HG02852 (cell line): ENCODE measurements around the gene GAB2.

Source experiments
- ATAC-seq: cut with Tn5 transposase; IDR thresholded peaks from one replicate; pipeline ENCODE4 v1.9.1; 2021; ENCODE audit warnings: mild to moderate bottlenecking, moderate library complexity; ENCODE audit not compliant: unreplicated experiment

Gene GAB2

DNA sequence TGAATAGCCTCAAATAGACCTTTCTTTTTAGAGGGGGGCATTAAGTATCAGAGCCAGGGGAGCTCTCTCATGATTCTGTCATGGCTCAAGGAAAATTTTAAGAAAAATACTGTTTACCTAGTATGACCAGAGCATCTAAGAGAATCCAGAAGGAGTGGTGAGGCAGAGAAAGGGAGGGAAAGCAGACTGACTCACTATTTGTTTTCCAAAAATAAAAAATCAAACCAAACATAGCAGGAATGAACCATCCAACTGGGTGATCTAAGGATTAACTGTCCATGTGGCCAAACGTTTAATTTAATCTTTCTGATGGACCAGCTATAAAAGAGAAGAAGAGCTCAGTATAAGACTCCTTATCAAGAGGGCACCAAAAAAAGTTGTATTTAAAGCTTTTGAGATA lies 70.8 kb downstream of the GAB2 start:
- no peak for ATAC-seq

DNA sequence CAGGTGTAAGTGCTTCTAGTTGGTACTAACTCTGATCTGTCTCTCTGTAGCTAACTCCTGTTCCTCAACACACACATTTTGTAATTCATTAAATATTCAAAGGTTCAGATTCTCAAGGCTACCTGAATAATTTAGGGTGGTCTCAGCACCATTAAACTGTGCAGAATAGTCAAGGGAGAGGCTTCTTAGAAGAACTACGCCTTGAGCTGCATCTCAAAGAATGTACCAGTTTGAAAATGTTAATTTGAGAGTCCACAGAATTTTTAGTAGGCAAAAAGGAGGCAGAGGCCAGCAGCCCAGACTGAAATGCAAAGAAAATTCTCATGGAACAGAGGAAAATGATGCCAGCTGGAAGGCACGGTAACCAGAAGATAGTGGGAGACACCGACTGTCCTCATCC lies 72.2 kb downstream of the GAB2 start:
- ATAC-seq: no peak

DNA sequence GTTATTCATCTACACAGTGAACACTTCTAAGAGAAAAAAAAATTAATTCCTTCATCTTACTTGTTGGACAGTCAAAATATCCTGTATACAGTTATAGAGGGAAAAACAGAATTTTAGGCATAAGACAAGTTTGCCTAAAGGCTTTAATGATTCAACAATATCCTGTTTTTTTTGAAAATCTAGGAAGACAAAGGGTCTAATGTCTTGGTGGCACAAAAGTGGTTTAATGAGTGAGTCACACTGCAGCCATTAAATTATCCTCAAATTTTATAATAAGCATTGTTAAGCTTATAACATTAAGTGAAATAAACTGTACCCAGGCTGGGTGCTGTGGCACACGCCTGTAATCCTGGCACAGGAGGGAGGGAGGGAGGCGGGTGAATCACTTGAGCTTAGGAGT lies 72.9 kb downstream of the GAB2 start:
- ATAC-seq: no peak

DNA sequence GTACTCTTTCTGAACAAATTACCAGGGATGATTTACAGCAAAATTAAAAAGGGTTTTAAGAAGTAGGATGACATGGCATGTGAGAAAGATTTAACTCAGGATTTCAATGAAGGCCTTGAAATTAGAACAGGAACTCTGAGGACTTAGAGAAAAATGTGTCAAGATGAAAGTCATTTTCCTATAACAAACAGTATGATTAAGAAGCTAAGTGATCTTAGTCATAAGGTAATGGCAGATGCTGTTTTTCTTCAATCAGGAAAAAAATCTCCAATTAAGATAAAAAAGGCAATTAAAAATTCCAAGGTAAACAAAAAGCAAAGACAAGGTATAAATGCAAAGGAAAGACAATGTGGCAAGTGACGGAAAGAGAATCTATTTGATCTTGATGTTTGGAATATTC lies 73.5 kb downstream of the GAB2 start:
- ATAC-seq: no peak

DNA sequence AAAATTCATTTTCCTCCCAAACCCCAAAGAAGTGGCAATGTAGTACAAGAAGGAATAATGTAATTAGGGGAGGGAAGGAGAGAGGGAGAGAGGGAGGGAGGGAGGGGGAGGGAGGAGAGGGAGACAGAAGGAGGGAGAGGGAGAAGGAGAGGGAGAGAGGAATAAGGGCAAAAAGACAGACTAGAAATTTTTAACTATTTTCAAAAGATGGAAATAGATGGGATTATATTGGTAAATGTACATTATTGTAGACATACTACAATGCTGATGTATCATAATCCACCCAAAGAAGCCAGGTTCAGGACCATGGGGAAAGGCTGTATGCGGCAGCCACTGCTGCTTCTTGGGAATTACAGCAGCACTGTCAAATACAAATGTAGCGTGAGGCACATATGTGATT lies 74.3 kb downstream of the GAB2 start:
- no peak for ATAC-seq

- no peak for ATAC-seq
Observed at GRCh38 chr11:78341841-78342240, 75.8 kb downstream of the GAB2 start.

DNA sequence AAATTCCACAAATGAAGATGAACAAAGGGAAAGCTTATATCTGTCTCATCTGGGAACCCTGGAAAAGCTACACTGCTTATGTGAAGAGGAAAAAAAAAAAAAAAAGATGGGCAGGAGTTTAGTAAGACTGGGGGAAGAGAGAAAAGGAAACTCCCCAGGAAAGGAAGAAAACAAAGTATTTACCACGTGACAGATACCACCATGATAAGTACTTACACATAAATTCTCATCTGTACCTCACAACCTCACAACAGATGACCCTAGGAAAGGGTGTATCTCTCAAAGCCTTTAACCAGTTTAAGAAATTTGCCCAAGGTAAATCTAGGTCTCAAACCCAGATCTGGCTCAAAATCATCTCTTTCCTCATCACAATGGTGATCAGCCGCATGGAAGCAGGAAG lies 77.1 kb downstream of the GAB2 start:
- no peak for ATAC-seq

GRCh38 chr11:78339945-78340344 lies 77.7 kb downstream of the GAB2 start:
- no peak for ATAC-seq

DNA sequence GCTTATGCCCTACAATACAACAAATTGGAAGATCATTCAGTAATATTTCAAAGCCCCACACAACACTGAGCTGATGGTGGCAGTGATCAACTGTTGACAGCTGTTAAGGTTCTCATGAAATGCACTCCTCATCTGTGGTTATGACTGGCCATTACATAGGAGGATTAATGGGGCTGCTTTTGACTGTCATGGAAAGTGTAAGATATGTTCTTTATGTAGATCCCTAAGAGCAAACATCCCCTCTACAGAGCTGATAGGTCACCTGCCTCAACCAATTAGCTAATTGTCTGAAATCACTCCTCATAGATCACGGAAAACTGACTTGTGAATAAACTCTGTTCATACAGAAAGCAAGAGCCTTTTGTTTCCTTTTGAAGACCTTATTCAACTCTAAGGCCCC lies 78.1 kb downstream of the GAB2 start:
- ATAC-seq: no peak

DNA sequence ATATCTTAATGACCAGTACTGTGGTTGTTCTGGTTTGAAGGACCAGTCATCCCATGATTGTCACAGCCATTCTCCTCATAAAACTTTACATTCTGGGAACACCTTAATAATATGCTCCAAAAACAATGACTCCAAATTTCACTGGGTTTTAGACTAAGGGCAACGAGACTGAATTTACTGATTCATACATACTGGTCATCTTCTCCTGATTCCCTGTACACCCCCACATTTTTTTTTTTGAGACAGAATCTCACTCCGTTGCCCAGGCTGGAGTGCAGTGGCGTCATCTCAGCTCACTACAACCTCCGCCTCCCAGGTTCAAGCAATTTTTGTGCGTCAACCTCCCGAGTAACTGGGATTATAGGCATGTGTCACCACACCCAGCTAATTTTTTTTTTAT lies 78.9 kb downstream of the GAB2 start:
- ATAC-seq: no peak

- ATAC-seq: no peak
Observed at GRCh38 chr11:78338138-78338537, 79.5 kb downstream of the GAB2 start.

- no peak for ATAC-seq
Observed at GRCh38 chr11:78337554-78337924, 80.1 kb downstream of the GAB2 start.

DNA sequence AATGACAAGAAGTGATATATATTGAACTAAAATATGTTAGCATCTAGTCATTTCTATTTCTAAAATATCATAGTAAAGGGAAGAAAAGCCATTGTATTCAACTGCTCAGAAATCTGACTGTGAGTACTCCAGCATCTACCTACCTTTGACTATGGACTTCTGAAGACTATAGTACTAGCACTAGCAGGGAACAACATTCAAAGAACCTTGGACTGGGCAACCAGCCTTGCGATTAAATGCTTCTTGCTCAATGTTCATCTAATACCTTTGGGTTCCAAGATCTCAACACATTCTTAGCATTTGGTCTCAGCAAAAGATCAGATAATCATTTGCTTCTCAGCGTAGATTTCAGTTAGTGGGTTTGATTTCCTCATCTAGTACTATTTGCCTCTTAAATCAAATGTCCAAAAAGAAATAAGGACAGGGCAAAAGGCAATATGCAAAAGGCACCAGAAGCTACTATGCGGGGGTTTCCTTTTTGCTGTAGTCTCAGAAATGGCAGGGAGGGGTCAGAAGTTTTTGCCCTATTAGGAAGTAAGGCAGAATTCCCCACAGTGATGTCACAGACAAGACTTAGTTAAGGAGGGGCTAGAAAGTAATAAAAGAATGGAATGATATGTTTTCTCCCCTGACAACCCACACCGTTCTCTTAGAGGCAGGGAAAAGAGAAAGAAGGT lies 80.6 kb downstream of the GAB2 start:
- no peak for ATAC-seq

- ATAC-seq: no peak
Observed at GRCh38 chr11:78334109-78334508, 83.5 kb downstream of the GAB2 start.

- ATAC-seq: no peak
Observed at GRCh38 chr11:78332872-78333271, 84.7 kb downstream of the GAB2 start.

- ATAC-seq: no peak
Observed at GRCh38 chr11:78332174-78332866, 85.3 kb downstream of the GAB2 start.

GRCh38 chr11:78331711-78332110 lies 85.9 kb downstream of the GAB2 start:
- no peak for ATAC-seq

DNA sequence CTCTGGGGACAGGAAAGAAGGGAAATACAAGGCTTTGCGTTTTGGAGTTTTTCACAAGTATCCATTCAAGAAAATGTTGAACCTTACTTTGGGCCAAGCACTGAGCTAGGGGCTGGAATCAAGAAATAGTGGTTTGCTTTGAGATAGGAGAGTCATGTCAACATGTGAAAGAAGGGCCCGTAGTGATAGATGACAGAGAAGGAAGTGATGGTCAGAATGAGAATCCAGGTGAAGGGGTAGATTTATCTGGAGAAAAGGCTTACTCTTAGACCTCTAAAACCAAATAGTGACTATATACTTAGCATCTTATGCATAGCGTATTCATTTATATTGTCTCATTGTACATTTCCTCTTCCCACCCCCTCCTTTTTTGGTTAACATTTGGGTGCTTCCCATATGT lies 87.3 kb downstream of the GAB2 start:
- no peak for ATAC-seq

GRCh38 chr11:78327945-78328344 lies 89.7 kb downstream of the GAB2 start:
- ATAC-seq: no peak

DNA sequence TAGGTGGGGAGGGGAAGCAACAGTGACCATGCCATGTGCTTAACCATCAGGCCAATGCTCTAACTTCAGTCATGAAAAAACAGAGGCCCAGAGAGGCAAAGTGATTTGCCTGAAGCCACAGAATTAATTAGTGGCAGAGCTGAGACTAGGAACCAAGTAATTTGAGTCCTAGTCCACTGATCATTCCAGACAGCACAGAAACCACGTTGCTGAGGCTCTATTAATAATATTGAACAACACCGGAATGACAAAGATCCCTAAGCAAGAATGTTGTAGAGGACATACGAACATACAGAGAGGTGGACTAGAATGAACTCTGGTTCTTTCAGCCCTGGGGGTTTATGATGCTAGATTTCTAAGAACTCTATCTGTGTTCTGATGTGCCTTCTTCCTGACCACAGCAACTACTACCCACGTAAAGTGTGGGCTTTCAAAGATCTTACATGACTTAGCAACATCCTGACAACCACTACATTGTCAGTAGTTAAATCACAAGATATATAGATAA lies 92.3 kb downstream of the GAB2 start:
- ATAC-seq: peak; percentile 51

DNA sequence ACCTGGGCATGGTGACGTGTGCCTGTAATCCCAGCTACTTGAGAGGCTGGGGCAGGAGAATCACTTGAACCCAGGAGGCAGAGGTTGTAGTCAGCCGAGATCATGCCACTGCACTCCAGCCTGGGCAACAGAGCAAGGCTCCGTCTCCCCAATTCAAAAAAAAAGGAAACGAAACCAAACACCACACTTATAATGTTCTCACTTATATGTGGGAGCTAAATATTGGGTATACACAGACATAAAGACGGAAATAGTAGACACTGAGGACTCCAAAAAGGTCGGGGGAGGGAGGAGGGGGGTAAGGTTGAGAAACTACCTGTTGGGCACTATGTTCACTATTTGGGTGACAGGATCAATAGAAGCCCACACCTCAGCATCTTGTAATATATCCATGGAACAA lies 94.3 kb downstream of the GAB2 start:
- no peak for ATAC-seq

- ATAC-seq: no peak
Observed at GRCh38 chr11:78319453-78319955, 98.1 kb downstream of the GAB2 start.
